ENCODE data around the gene DLGAP4.

The DLGAP4 gene

DNA sequence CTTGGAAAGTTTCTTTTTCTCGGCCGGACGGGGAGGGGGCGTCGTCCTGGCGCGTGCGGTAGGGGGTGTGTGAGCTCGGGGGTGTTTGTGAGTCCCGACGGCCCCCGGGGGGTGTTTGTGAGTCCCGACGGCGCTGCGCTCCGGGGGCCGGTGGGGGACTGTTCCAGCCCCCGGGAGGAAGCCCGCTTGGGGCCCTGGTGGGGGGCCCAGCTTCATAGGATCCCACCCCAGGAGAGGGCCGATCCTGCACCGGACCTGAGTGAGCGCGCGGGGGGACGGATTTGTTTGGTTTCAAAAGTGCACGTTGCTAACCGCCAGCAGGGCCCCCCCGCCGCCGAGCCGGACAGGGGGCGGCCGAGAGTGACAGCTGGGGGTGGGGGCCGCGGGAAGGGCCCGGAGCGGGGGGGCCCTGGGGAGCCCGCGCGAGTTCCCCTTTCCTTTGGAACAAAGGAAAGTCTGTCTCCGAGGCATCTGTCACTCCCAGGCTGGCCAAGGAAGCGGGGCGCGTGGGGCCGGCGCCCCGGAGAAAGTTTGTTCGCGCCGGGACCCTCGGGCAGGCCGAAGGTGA lies 267.7 kb downstream of the DLGAP4 start:
- no peak for DNase-seq

DNA sequence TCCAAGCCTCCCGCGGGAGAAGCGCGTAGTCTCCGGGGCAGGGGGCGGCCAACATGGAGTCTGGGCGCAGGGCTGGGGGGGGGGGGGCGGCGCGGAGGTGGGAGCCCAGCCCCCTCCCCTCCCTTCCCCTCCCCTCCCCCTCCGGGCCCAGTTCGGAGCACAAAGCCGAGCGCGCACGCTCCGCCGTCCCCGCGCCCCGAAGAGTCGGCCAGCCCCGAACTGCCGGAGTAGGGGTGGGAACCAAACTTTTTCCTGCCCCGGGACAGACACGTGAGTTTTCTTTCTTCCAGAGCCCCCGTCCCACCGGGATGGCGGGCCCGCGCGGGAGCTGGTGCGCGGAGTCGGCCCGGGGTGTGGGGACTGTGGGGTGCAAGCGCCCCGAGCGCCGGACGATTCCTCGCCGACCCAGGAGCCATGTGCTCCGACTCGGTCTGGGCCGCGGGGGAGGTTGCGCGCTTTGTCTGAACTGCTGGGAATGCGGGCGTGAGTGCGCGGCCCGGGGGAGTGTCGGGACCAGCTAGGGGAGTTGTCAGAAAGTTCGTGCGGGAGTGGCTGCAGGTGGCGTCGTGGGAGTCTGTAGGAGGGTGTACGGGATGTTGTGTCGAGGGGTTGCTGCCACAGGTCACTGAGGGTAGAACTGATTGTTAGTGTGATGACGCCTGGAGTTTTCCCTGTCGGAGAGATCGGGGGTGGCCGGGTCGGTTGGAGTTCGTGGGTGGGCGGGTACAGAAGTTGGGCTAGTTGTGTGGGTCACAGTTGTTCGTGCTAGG lies 268.4 kb downstream of the DLGAP4 start:
- peak; percentile 21 for DNase-seq

DNA sequence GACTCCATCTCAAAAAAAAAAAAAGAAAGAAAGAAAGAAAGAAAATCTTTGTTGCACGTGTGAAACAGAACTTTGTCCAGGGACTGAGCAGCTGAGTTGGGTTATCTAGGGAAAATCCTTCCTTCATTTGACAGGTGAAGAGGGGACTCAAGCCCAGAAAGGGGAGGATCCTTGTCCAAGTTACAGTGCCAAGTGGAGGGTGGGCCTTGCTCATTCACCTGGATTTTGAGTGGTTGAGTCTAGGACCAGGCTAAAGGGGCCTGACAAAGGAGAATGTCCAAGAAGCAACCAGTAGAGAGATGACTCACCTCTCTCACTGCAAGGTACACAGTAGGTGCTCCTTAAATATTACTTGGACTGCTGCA lies 269.9 kb downstream of the DLGAP4 start:
- DNase-seq, result no peak

Measured in HCEC 1CT (cell line).